ENCODE results near the gene C22orf39.

DNA sequence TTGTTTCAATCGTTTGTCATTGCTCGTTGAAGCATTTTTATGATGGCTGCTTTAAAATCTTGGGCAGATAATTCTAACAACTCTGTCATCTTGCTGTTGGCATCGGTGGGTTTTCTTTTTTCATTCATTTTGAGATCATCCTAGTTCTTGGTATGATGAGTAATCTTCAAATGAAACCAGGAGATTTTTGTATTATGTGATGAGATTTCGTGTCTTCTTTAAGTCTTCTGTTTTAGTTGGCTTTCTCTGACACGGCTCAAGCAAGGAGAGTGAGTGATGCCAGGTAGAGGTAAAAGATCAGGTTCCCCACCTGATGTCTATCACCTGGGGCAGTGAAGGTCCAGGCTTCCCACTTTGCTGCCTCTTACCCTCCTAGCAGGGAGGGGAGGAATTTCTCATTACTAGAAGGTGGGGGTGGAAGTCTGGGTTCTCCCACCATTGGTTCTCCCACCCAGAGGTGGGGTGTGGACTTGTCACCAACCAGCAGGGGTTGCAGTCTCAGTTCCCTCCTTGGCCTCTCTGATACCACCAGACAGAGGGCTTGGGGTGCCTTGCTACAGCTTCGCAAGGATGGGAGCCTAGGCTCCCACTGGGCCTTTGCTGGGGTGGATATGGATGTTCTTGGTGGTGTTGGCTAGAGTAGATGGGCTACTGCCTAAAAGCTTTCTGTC is 45.1 kb upstream of the C22orf39 start:
- no peak for TF ChIP-seq TAF1 (IDR thresholded peaks at IDR 0.05; ENCODE audit: low read depth)
- TF ChIP-seq EGR1 (IDR thresholded peaks at IDR 0.05): no peak
- TF ChIP-seq, protein P1, sequence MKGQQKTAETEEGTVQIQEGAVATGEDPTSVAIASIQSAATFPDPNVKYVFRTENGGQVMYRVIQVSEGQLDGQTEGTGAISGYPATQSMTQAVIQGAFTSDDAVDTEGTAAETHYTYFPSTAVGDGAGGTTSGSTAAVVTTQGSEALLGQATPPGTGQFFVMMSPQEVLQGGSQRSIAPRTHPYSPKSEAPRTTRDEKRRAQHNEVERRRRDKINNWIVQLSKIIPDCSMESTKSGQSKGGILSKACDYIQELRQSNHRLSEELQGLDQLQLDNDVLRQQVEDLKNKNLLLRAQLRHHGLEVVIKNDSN (IDR thresholded peaks at IDR 0.05): no peak
- TF ChIP-seq EP300 (IDR thresholded peaks at IDR 0.05; ENCODE audit: borderline replicate concordance): no peak
- no peak for TF ChIP-seq NFIC (IDR thresholded peaks at IDR 0.05)

Data from Ishikawa (cell line).